HG02759 (cell line): ENCODE results near the gene ZFAND2A.
"Not testable (repeated sequence)": the region's sequence is repeated elsewhere in the genome, so short reads cannot be mapped to it uniquely, and the experiment has no call there.

ENCODE experiments used
- ATAC-seq: cut with Tn5 transposase; IDR thresholded peaks from one replicate; pipeline ENCODE4 v1.9.1; 2021; ENCODE audit warnings: mild to moderate bottlenecking, moderate library complexity; ENCODE audit not compliant: unreplicated experiment

The ZFAND2A gene

GRCh38 chr7:1159891-1160669 is at the start of gene ZFAND2A:
TSS of gene ZFAND2A (minus strand) at chr7:1160196. CDS start at chr7:1158212, 1,984 bp downstream.
- ATAC-seq: peak; percentile 96

DNA sequence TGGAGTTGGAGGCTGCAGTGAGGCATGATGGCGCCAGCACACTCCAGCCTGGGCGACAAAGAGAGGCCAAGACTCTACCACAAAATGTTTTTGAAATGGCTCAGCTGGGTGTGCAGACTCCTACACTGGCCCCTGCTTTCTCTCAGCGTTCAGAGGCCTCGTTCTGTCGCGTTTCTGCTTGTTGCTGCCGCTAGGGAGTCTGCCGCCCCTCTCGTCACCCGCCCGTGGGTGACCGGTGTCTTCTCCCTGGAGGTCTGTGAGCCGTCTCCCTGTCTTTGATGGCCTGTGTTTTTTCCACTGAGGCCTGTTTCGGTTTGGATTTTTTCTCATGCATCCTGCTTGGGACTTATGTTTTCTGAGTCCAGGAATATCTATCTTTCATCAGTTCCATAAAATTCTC is 49.1 kb upstream of the ZFAND2A start:
- ATAC-seq: no peak

DNA sequence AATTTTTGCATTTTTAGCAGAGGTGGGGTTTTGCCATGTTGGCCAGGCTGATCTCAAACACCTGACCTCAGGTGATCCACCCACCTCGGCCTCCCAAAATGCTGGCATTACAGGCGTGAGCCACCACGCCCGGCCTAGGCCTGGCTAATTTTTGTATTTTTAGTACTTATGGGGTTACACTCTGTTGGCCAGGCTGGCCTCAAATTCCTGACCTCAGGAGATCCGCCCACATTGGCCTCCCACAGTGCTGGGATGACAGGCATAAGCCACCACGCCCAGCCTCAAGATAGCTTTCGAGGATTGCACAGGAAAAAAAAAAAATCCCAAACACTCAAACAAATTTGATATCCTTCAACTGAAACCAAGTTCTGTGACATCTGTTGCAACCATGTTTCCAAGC is 45.7 kb upstream of the ZFAND2A start:
- not testable (repeated sequence) for ATAC-seq

- no peak for ATAC-seq
Observed at GRCh38 chr7:1204460-1205140, 44.6 kb upstream of the ZFAND2A start.

GRCh38 chr7:1202914-1203313 is 42.9 kb upstream of the ZFAND2A start:
- not testable (repeated sequence) for ATAC-seq

DNA sequence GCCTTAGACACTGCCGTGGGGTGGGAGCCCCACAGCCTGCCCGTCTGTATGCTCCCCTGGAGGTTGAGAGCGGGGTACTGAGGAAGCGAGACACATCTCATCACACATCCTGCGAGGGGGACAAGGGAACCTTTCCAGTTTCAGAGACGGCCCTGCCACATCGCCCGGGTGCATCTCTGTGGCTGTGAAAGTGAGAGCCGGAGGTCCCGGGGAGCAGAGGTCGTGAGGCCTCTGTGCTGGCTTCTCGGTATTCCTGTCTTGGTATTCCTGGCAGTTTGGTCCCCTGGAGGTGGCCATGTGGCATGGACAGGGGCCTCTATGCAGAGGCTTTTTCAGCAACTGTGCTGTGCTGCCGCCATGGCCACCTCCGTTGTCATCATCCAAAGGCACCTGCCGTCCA is 41.9 kb upstream of the ZFAND2A start:
- ATAC-seq: no peak

- no peak for ATAC-seq
Observed at GRCh38 chr7:1200045-1200444, 40.0 kb upstream of the ZFAND2A start.

DNA sequence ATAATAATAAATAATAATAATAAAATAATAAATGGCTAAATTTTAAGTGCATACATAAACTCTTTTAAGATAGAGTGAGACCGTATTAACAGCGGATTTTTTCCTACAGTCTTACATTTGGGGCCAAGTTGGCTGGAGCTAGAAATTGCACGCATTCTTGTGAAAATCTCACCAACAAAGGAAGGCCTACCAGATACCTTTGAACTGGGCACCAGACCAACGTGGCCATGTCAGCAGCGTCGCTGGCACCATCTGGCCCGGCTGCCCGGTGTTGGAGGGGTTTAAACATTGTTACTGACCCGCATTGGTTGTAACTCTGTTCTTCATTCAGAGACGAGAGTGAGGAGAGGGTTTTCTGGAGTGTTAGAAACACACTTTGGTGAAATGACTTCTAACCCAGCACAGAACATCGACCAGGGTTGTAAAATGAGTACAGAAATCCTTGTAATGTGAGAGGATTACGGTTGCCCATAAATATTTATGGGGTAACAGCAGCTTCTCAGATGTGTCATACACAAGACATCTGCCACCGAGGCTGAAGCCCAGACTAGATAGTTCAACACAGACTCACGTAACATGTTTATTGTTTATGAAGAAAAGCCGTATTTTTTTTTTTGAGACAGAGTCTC is 38.1 kb upstream of the ZFAND2A start:
- ATAC-seq: no peak

DNA sequence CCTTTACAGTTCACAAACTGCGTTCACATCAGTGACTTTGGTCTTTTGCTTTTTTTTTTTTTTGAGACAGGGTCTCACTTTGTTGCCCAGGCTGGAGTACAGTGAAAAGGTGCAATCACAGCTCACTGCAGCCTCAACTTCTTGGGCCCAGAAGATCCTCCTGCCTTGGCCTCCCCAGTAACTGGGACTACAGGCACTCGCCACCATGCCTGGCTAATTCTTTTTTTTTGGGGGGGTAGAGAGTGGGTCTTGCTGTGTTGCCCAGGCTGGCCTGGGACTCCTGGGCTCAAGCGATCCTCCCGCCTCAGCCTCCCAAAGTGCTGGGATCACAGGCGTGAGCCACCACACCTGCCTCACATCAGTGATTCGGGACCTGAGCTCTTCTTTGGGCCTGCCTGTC is 37.0 kb upstream of the ZFAND2A start:
- no peak for ATAC-seq

DNA sequence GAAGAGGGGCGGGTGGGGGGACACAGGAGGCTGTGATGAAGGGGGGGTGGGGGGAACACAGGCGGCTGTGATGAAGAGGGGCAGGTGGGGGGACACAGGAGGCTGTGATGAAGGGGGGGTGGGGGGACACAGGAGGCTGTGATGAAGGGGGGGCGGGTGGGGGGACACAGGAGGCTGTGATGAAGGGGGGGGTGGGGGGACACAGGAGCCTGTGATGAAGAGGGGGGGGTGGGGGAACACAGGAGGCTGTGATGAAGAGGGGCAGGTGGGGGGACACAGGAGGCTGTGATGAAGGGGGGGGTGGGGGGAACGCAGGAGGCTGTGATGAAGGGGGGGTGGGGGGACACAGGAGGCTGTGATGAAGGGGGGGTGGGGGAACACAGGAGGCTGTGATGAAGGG is 36.4 kb upstream of the ZFAND2A start:
- ATAC-seq: not testable (repeated sequence)

DNA sequence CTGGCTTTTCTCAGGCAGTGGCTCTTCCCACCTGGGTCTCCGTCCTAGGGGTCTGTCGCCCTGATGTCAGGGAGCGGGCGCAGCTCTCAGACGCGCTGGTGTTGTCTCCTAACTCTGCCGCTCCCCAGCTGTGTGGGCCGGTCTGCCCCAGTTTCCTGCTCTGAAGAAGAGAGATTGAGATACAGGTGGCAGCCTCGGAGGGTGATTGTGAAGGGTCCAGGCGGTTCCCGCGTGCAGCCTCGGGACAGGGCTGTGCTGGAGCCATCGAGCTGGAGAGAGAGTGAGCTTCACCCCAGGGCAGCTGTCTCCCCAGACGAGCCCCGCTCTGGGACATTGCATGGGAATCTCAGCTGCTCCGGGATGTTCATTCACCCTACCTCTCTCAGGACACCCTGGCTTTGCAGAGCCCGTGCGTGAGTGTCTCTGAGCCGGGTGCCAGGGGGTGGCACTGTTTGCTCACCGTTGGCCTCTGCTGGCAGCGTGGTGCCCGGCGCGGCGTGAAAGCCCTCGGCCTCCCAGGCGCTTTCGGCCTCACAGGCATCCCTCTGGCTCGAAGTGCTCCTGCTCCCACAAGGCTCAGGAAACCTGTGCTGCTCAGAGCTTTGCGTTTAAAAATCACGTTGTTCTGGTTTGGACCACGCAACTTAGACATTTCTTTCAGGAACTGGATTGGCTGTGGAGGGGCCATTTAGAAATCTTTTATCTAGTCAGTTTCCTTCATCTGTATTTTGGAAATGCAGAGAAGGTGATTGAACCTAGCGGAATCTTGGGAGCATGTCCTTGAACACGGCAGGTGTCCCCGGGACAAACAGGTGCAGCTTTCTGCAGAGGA is 33.8 kb upstream of the ZFAND2A start:
- ATAC-seq: no peak

- no peak for ATAC-seq
Observed at GRCh38 chr7:1192171-1192676, 32.2 kb upstream of the ZFAND2A start.

- ATAC-seq: no peak
Observed at GRCh38 chr7:1189986-1190772, 30.2 kb upstream of the ZFAND2A start.

DNA sequence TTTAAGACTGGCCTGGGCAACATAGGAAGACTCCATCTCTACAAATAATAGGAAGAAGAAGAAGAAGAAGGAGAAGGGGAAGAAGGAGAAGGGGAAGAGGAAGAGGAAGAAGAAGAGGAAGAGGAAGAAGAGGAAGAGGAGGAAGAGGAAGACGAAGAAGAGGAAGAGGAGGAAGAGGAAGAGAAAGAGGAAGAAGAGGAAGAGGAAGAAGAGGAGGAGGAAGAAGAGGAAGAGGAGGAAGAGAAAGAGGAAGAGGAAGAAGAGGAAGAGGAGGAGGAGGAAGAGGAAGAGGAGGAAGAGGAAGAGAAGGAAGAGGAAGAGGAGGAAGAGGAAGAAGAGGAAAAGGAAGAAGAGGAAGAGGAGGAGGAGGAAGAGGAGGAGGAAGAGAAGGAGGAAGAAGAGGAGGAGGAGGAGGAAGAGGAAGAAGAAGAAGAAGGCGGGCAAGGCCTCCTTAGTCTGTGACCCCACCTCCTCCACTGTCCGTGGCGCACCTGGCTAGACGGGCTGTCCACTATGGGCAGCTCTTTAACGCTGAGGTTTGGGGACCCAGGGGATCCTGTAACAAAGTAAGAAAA is 28.8 kb upstream of the ZFAND2A start:
- ATAC-seq: no peak

GRCh38 chr7:1187127-1187526 is 27.1 kb upstream of the ZFAND2A start:
- no peak for ATAC-seq

- ATAC-seq: no peak
Observed at GRCh38 chr7:1181640-1182039, 21.6 kb upstream of the ZFAND2A start.

DNA sequence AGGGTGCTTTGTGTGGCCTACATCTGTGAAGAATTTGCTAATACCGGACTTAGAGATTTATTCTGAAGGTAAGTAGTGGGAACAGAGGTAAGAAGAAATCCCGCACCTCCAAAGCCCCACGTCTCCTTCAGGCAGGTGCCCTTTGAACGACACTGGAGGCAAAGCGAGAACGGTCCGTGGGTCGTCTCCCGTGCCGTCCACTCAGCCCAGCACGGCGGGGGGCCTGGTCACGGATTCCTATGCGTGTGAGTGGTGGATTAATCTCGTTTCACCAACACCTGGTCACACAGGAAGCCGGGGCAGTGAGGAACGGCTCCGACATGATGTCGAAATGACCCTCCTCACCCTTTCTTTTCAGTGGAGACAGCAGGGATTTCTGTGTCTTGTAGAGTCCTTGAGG is 21.0 kb upstream of the ZFAND2A start:
- no peak for ATAC-seq

DNA sequence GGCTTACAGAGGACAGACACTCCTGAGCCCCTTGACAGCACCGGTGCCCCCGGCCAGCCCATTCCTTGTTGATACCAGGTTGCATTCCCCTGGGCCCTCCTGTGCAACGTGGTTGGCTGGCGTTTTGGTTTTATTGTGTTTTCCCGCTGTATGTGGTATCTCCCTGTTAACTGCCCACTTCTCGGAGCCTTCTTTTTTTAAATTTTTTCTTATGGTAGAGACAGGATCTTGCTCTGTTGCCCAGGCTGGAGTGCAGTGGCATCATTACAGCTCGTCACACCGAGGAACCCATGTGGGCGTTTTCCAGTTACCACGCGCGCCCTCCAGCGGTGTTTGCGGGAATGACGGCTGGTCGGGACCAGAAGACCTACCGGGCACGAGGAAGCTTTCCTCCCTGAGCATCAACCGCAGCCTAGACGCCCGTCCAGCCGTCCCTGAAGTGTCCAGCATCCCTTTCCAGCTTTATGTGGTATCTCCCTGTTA is 16.9 kb upstream of the ZFAND2A start:
- no peak for ATAC-seq

DNA sequence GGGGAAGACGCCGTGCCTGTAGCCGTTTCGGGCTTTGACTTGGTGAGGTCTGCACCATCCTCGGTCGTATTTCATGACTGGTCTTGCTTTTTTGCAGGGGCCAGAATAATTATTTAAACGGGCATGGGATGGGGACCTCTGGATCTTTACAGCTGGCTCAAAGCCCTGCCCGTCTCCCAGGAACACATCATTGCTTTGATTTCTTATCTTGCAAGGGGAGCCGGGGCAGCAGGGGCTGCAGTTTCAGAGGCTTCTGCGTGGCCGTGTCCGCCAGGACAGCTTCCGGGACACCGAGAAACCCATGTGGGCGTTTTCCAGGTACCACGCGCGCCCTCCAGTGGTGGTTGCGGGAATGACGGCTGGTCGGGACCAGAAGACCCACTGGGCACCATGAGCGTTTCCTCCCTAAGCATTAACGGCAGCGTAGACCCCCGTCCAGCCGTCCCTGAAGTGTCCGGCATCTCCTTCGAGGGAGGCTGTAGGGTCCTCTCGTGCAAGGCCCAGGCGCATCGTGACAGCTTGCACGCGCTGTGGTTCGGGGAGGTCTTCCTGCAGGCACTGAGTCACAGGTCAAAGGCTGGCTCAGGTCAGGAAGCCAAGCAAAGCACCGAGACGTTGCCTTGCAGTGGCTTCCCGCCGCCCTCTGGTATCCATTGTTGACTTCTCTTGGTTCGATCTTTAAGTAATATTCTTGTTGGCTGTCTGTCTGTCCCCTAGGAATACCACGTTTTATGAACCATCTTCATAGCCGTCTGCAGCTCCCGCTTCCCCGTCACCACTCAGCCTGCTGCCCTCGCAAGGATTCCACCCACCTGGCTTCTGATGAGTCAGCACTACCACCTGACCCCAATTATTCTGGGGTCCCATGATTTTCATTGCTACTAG is 16.2 kb upstream of the ZFAND2A start:
- peak; percentile 73 for ATAC-seq
